Measurements from ENCODE around the gene USP17L19. TPM values are rescaled to one million over a fixed set of nuclear protein-coding genes. Genes with fewer than 3 reads are reported as not detected.
"Not testable (repeated sequence)": the region's sequence is repeated elsewhere in the genome, so short reads cannot be mapped to it uniquely, and the experiment has no call there.

USP17L19 gene
- total RNA-seq (2013; cell fraction: nucleolus; rRNA removed), result not detected in 2 replicates
- total RNA-seq (2014; rRNA removed) (not detected in 2 replicates), total RNA-seq (2014; rRNA removed; fragmentation: Illumina TruSeq; extraction: Trizol) (not detected in 2 replicates), total RNA-seq (2021) (not detected in 2 replicates), polyA plus RNA-seq (2011; rRNA removed) (not detected in 2 replicates), polyA plus RNA-seq (2014; fragmentation: Illumina TruSeq; extraction: Trizol) (not detected in 2 replicates), polyA plus RNA-seq (2014; fragmentation: Nextera tagmentation; extraction: Ambion mirVana) (not detected), polyA plus RNA-seq (2014; rRNA removed) (not detected in 2 replicates), polyA plus RNA-seq (2016; fragmentation: Nextera tagmentation; extraction: Ambion mirVana) (not detected), polyA minus RNA-seq (2011; rRNA and poly(A)+ RNA removed) (not detected in 2 replicates), Bru-seq, nascent RNA (not detected), BruChase-seq, experiment 1, labeled RNA remaining after a 6-hour chase (not detected), BruChase-seq, experiment 2, labeled RNA remaining after a 2-hour chase (not detected)
- not detected for polyA plus RNA-seq (2011; ENCODE audit: low read depth)
- polyA plus RNA-seq (2011; cell fraction: cytosol; rRNA removed), result not detected in 2 replicates
- not detected in 2 replicates for polyA plus RNA-seq (2011; cell fraction: nucleus; rRNA removed)
- not detected in 2 replicates for polyA plus RNA-seq (2012)
- polyA minus RNA-seq (2011; cell fraction: cytosol; rRNA and poly(A)+ RNA removed), result not detected in 2 replicates
- polyA minus RNA-seq (2011; cell fraction: nucleus; rRNA and poly(A)+ RNA removed), result not detected in 2 replicates
- long read RNA-seq, experiment 1, result 0 reads
- long read RNA-seq, experiment 2, result 0 reads

- POLR2A ChIA-PET; H3K4me2 ChIP-seq (ENCODE audit: control insufficient read depth, insufficient read depth); in situ Hi-C loops (cut with MboI); BruUV-seq (replicated peaks); H3K9ac ChIP-seq (ENCODE audit: control insufficient read depth, insufficient read depth, low read length); ATAC-seq; intact Hi-C loops (cut with micrococcal nuclease; ENCODE audit: unreplicated experiment); SMC1A ChIA-PET (ENCODE audit: uncharacterized antibody, unreplicated experiment); DNase-seq (ENCODE audit: low read depth, low spot score); H4K20me1 ChIP-seq (ENCODE audit: control insufficient read depth, insufficient read depth); RAD21 ChIA-PET (ENCODE audit: unreplicated experiment); H3K79me2 ChIP-seq (ENCODE audit: control insufficient read depth, insufficient read depth, low read length); H3K4me1 ChIP-seq (ENCODE audit: control insufficient read depth, insufficient read depth, low read length); FAIRE-seq; H3K27ac ChIP-seq (ENCODE audit: control insufficient read depth, insufficient read depth); H3K4me3 ChIP-seq; H2AFZ ChIP-seq (ENCODE audit: control insufficient read depth, low read depth, low read length); CTCF ChIA-PET; H3K36me3 ChIP-seq (ENCODE audit: control insufficient read depth in 2 of 2, insufficient read depth in 2 of 2, low read length in 1 of 2); H3K27me3 ChIP-seq (replicated peaks in 1 of 2; ENCODE audit: control insufficient read depth in 2 of 2, insufficient read depth in 2 of 2, low read length in 1 of 2); H3K9me3 ChIP-seq (replicated peaks; ENCODE audit: control insufficient read depth, insufficient read depth, low read length): not testable (repeated sequence)
- no CpG with 5 or more reads among the region's 13 CpGs for WGBS (ENCODE audit: insufficient coverage, insufficient replicate concordance, low lambda C conversion rate, missing lambda C conversion rate)
These were observed at the start of gene USP17L19 for GRCh38 chr4:9253078-9253477. Gene USP17L19, plus strand, starts transcription at chr4:9253378. Its CDS starts 0 bp downstream, at chr4:9253378.

GRCh38 chr4:9210357-9210756 is 42.8 kb upstream of the USP17L19 start, which contains the start of gene USP17L10:
Gene USP17L10, plus strand, starts transcription at chr4:9210657. Its CDS starts 0 bp downstream, at chr4:9210657.
- intact Hi-C loops (cut with micrococcal nuclease; ENCODE audit: unreplicated experiment), result not testable (repeated sequence)

GRCh38 chr4:9214701-9215100 is 38.5 kb upstream of the USP17L19 start:
- SMC1A ChIA-PET (ENCODE audit: uncharacterized antibody, unreplicated experiment); DNase-seq (ENCODE audit: low read depth, low spot score); POLR2A ChIA-PET: not testable (repeated sequence)

More at GRCh38 chr4:9210357-9210756, 42.8 kb upstream of the USP17L19 start, which contains the start of gene USP17L10:
- in situ Hi-C loops (cut with MboI); DNase-seq (ENCODE audit: low read depth, low spot score); H4K20me1 ChIP-seq (ENCODE audit: control insufficient read depth, insufficient read depth); H3K4me1 ChIP-seq (ENCODE audit: control insufficient read depth, insufficient read depth, low read length); ATAC-seq; SMC1A ChIA-PET (ENCODE audit: uncharacterized antibody, unreplicated experiment); CTCF ChIA-PET; H3K9me3 ChIP-seq (replicated peaks; ENCODE audit: control insufficient read depth, insufficient read depth, low read length); H2AFZ ChIP-seq (ENCODE audit: control insufficient read depth, low read depth, low read length); H3K4me3 ChIP-seq; H3K79me2 ChIP-seq (ENCODE audit: control insufficient read depth, insufficient read depth, low read length); RAD21 ChIA-PET (ENCODE audit: unreplicated experiment); FAIRE-seq; H3K4me2 ChIP-seq (ENCODE audit: control insufficient read depth, insufficient read depth); POLR2A ChIA-PET; BruUV-seq (replicated peaks); H3K36me3 ChIP-seq (ENCODE audit: control insufficient read depth in 2 of 2, insufficient read depth in 2 of 2, low read length in 1 of 2); H3K27ac ChIP-seq (ENCODE audit: control insufficient read depth, insufficient read depth); H3K27me3 ChIP-seq (replicated peaks in 1 of 2; ENCODE audit: control insufficient read depth in 2 of 2, insufficient read depth in 2 of 2, low read length in 1 of 2); H3K9ac ChIP-seq (ENCODE audit: control insufficient read depth, insufficient read depth, low read length): not testable (repeated sequence)
- WGBS (ENCODE audit: insufficient coverage, insufficient replicate concordance, low lambda C conversion rate, missing lambda C conversion rate), result no CpG with 5 or more reads among the region's 13 CpGs

More at GRCh38 chr4:9214701-9215100, 38.5 kb upstream of the USP17L19 start:
- H4K20me1 ChIP-seq (ENCODE audit: control insufficient read depth, insufficient read depth); H3K4me3 ChIP-seq; H3K4me2 ChIP-seq (ENCODE audit: control insufficient read depth, insufficient read depth); H3K9ac ChIP-seq (ENCODE audit: control insufficient read depth, insufficient read depth, low read length); BruUV-seq (replicated peaks); H3K9me3 ChIP-seq (replicated peaks; ENCODE audit: control insufficient read depth, insufficient read depth, low read length); FAIRE-seq; H3K27me3 ChIP-seq (replicated peaks in 1 of 2; ENCODE audit: control insufficient read depth in 2 of 2, insufficient read depth in 2 of 2, low read length in 1 of 2); in situ Hi-C loops (cut with MboI); H3K79me2 ChIP-seq (ENCODE audit: control insufficient read depth, insufficient read depth, low read length); intact Hi-C loops (cut with micrococcal nuclease; ENCODE audit: unreplicated experiment); H2AFZ ChIP-seq (ENCODE audit: control insufficient read depth, low read depth, low read length); H3K27ac ChIP-seq (ENCODE audit: control insufficient read depth, insufficient read depth); ATAC-seq; H3K4me1 ChIP-seq (ENCODE audit: control insufficient read depth, insufficient read depth, low read length); CTCF ChIA-PET; RAD21 ChIA-PET (ENCODE audit: unreplicated experiment); H3K36me3 ChIP-seq (ENCODE audit: control insufficient read depth in 2 of 2, insufficient read depth in 2 of 2, low read length in 1 of 2): not testable (repeated sequence)
- 47% methylated on average over 10 of the region's 14 CpGs for WGBS (ENCODE audit: insufficient coverage, insufficient replicate concordance, low lambda C conversion rate, missing lambda C conversion rate)
